CD8-positive, alpha-beta memory T cell (primary cell): ENCODE data around the gene LRBA. TPM values are rescaled to one million over a fixed set of nuclear protein-coding genes. Genes with fewer than 3 reads are reported as not detected.

ENCODE experiments used
- CTCF ChIA-PET: fragments of 350-600 bp; sonication (Branson Sonifier 250); formaldehyde crosslinking; loops from one replicate; lab custom pipeline; 2021; ENCODE audit warnings: antibody characterized with exemption; lab: Charles Lee
- POLR2A ChIA-PET: fragments of 350-600 bp; sonication (Branson Sonifier 250); formaldehyde crosslinking; loops from one replicate; lab custom pipeline; 2021; ENCODE audit warnings: antibody characterized with exemption; lab: Charles Lee
- DNase-seq, 5 donors: peaks; one replicate each; pipeline versions ENCODE4 v3.0.0 to v3.0.0-alpha.2; 2020 to 2022; ENCODE audit warnings: mixed read lengths in 1 of 5
- H3K27ac ChIP-seq: one replicate; pipeline ENCODE4 v1.7.0; 2013; ENCODE audit warnings: low read depth, mild to moderate bottlenecking, low read length, moderate library complexity
- H3K27me3 ChIP-seq: 2 replicates; pipeline ENCODE4 v1.7.0; 2013; ENCODE audit warnings: low read length, mild to moderate bottlenecking; ENCODE audit not compliant: insufficient read depth, poor library complexity, severe bottlenecking
- H3K36me3 ChIP-seq: 2 replicates; pipeline ENCODE4 v1.7.0; 2013; ENCODE audit warnings: mild to moderate bottlenecking, low read length, moderate library complexity; ENCODE audit not compliant: insufficient read depth
- H3K4me1 ChIP-seq: 2 replicates; pipeline ENCODE4 v1.7.0; 2013; ENCODE audit warnings: mild to moderate bottlenecking, low read length, moderate library complexity; ENCODE audit not compliant: insufficient read depth
- H3K4me3 ChIP-seq: 2 replicates; pipeline ENCODE4 v1.7.0; 2013; ENCODE audit warnings: mild to moderate bottlenecking, low read length
- H3K9me3 ChIP-seq: 2 replicates; pipeline ENCODE4 v1.7.0; 2013; ENCODE audit warnings: mild to moderate bottlenecking, low read length
- H3K27ac Mint-ChIP-seq, 8 donors: one replicate each; pipeline ENCODE4 v1.8.0; 2020 to 2021; ENCODE audit warnings: mixed read lengths in 8 of 8, mild to moderate bottlenecking in 6 of 8, inconsistent platforms in 3 of 8, moderate library complexity in 3 of 8
- H3K27me3 Mint-ChIP-seq, 2 donors: one replicate each; pipeline ENCODE4 v1.8.0; 2020 to 2021; ENCODE audit warnings: mixed read lengths in 2 of 2, mild to moderate bottlenecking in 1 of 2, moderate library complexity in 1 of 2
- H3K36me3 Mint-ChIP-seq, 3 donors: one replicate each; pipeline ENCODE4 v1.8.0; 2020 to 2021; ENCODE audit warnings: mixed read lengths in 3 of 3, inconsistent platforms in 1 of 3, mild to moderate bottlenecking in 1 of 3
- H3K4me1 Mint-ChIP-seq, 3 donors: one replicate each; pipeline ENCODE4 v1.8.0; 2020 to 2021; ENCODE audit warnings: mixed read lengths in 3 of 3, inconsistent platforms in 1 of 3, mild to moderate bottlenecking in 1 of 3
- H3K4me3 Mint-ChIP-seq, 7 donors: one replicate each; pipeline ENCODE4 v1.8.0; 2020 to 2021; ENCODE audit warnings: mixed read lengths in 7 of 7, mild to moderate bottlenecking in 6 of 7, moderate library complexity in 4 of 7, inconsistent platforms in 2 of 7
- H3K9me3 Mint-ChIP-seq, 5 donors: one replicate each; pipeline ENCODE4 v1.8.0; 2020 to 2022; ENCODE audit warnings: mixed read lengths in 5 of 5, mild to moderate bottlenecking in 3 of 5, moderate library complexity in 2 of 5, inconsistent platforms in 1 of 5
- polyA plus RNA-seq: library from polyadenylated mRNA; unstranded; fragments of 300-500 nt; fragmentation: Illumina TruSeq; gene quantifications from one replicate; pipeline ENCODE4 v1.2.3, GENCODE V29; 2021
- total RNA-seq, 2 experiments: library from RNA; stranded (reverse); gene quantifications; one replicate each; pipeline ENCODE4 v1.2.3, GENCODE V29; 2021

LRBA gene
- total and polyA plus RNA-seq, 3 experiments from 2014 or later: 25.9 to 61.9 (median 56.4) TPM

- CTCF ChIA-PET: interaction anchor here (1.6 kb wide), 1 partner anchor 11 kb away, joined by 7 read pairs; no protein-coding TSS in a partner anchor
- Histone ChIP-seq H3K27ac (no peak overlapping the region), H3K4me3 (no peak overlapping the region), H3K27me3 (no peaks in the 10 kb centered on the region), H3K36me3 (peaks cover 4% of the 10 kb centered on the region), H3K4me1 (no peaks in the 10 kb centered on the region), H3K9me3 (no peaks in the 10 kb centered on the region)
- H3K4me3 Mint-ChIP-seq: no peak overlapping the region
- H3K27ac Mint-ChIP-seq: peak overlapping the region in 3 of 8 donors; percentile 35 to 84 (median 36)
- H3K4me1 Mint-ChIP-seq: no peaks in the 10 kb centered on the region
- H3K27me3 Mint-ChIP-seq: no peaks in the 10 kb centered on the region
- no peaks in the 10 kb centered on the region for H3K9me3 Mint-ChIP-seq
- POLR2A ChIA-PET: no interaction called here
- H3K36me3 Mint-ChIP-seq: peaks cover 6 to 37% (median 14%) of the 10 kb centered on the region in 3 donors
- DNase-seq: no peak
Measured at GRCh38 chr4:150855981-150856510, 159.0 kb downstream of the LRBA start.

- ChIA-PET POLR2A (no interaction called here), CTCF (no interaction called here)
- Histone ChIP-seq H3K4me1 (no peaks in the 10 kb centered on the region), H3K27me3 (no peaks in the 10 kb centered on the region), H3K4me3 (no peak overlapping the region), H3K27ac (no peak overlapping the region), H3K9me3 (no peaks in the 10 kb centered on the region), H3K36me3 (peaks cover 4% of the 10 kb centered on the region)
- Mint-ChIP-seq H3K36me3 (peaks cover 8 to 49% (median 19%) of the 10 kb centered on the region in 3 donors), H3K9me3 (no peaks in the 10 kb centered on the region), H3K27me3 (no peaks in the 10 kb centered on the region), H3K4me3 (no peak overlapping the region), H3K27ac (peak overlapping the region in 3 of 8 donors; percentile 2 to 44 (median 37)), H3K4me1 (no peaks in the 10 kb centered on the region)
- DNase-seq: no peak
Measured at GRCh38 chr4:150854600-150854999, 160.5 kb downstream of the LRBA start.

- no peak for DNase-seq
- Histone ChIP-seq H3K9me3 (no peaks in the 10 kb centered on the region), H3K36me3 (peaks cover 9% of the 10 kb centered on the region), H3K27ac (no peak overlapping the region), H3K4me1 (no peaks in the 10 kb centered on the region), H3K4me3 (no peak overlapping the region), H3K27me3 (no peaks in the 10 kb centered on the region)
- Mint-ChIP-seq H3K27me3 (no peaks in the 10 kb centered on the region), H3K4me3 (no peak overlapping the region), H3K27ac (no peak overlapping the region), H3K36me3 (peaks cover 14 to 54% (median 21%) of the 10 kb centered on the region in 3 donors), H3K4me1 (no peaks in the 10 kb centered on the region), H3K9me3 (no peaks in the 10 kb centered on the region)
- ChIA-PET POLR2A (no interaction called here), CTCF (no interaction called here)
Measured at GRCh38 chr4:150853882-150854281, 161.2 kb downstream of the LRBA start.

- no peaks in the 10 kb centered on the region for H3K4me1 ChIP-seq
- DNase-seq: no peak
- ChIA-PET CTCF (no interaction called here), POLR2A (no interaction called here)
- Mint-ChIP-seq H3K36me3 (peaks cover 14 to 64% (median 26%) of the 10 kb centered on the region in 3 donors), H3K9me3 (no peaks in the 10 kb centered on the region), H3K4me1 (no peaks in the 10 kb centered on the region), H3K27ac (peak overlapping the region in 1 of 8 donors; percentile 68), H3K4me3 (no peak overlapping the region), H3K27me3 (no peaks in the 10 kb centered on the region)
- H3K27ac ChIP-seq: no peak overlapping the region
- no peaks in the 10 kb centered on the region for H3K27me3 ChIP-seq
- no peaks in the 10 kb centered on the region for H3K9me3 ChIP-seq
- no peak overlapping the region for H3K4me3 ChIP-seq
- peaks cover 9% of the 10 kb centered on the region for H3K36me3 ChIP-seq
Measured at GRCh38 chr4:150852216-150852615, 162.9 kb downstream of the LRBA start.

- Histone ChIP-seq H3K27ac (no peak overlapping the region), H3K4me3 (no peak overlapping the region), H3K4me1 (no peaks in the 10 kb centered on the region), H3K9me3 (no peaks in the 10 kb centered on the region), H3K27me3 (no peaks in the 10 kb centered on the region), H3K36me3 (peaks cover 15% of the 10 kb centered on the region)
- Mint-ChIP-seq H3K27ac (no peak overlapping the region), H3K4me1 (no peaks in the 10 kb centered on the region), H3K27me3 (no peaks in the 10 kb centered on the region), H3K4me3 (no peak overlapping the region), H3K36me3 (peaks cover 23 to 76% (median 38%) of the 10 kb centered on the region in 3 donors), H3K9me3 (no peaks in the 10 kb centered on the region)
- ChIA-PET CTCF (no interaction called here), POLR2A (no interaction called here)
- DNase-seq: no peak
Measured at GRCh38 chr4:150849016-150849415, 166.1 kb downstream of the LRBA start.

GRCh38 chr4:150828159-150828558 lies 186.9 kb downstream of the LRBA start:
- Histone ChIP-seq H3K36me3 (no peaks in the 10 kb centered on the region), H3K27me3 (no peaks in the 10 kb centered on the region), H3K9me3 (no peaks in the 10 kb centered on the region), H3K4me3 (peak overlapping the region; percentile 25), H3K27ac (peak overlapping the region; percentile 41), H3K4me1 (no peaks in the 10 kb centered on the region)
- no peaks in the 10 kb centered on the region for H3K27me3 Mint-ChIP-seq
- no peaks in the 10 kb centered on the region for H3K9me3 Mint-ChIP-seq
- peaks cover 49 to 77% (median 68%) of the 10 kb centered on the region in 3 donors for H3K4me1 Mint-ChIP-seq
- DNase-seq: peak; percentile 1 to 79 (median 54)
- peak overlapping the region; percentile 69 to 98 (median 94) for H3K27ac Mint-ChIP-seq
- ChIA-PET POLR2A (interaction anchor here (1.0 kb wide), 1 partner anchor 39 kb away, joined by 3 read pairs; no protein-coding TSS in a partner anchor), CTCF (interaction anchor here (1.3 to 2.2 kb wide), 5 partner anchors 10 to 53 kb away, joined by 3 to 15 read pairs (median 6); no protein-coding TSS in a partner anchor)
- H3K36me3 Mint-ChIP-seq: peaks cover 14 to 31% (median 17%) of the 10 kb centered on the region in 3 donors
- peak overlapping the region; percentile 82 to 93 (median 86) for H3K4me3 Mint-ChIP-seq

GRCh38 chr4:150827226-150827625 lies 187.9 kb downstream of the LRBA start:
- Histone ChIP-seq H3K27me3 (no peaks in the 10 kb centered on the region), H3K4me1 (no peaks in the 10 kb centered on the region), H3K4me3 (no peak overlapping the region), H3K36me3 (no peaks in the 10 kb centered on the region), H3K27ac (no peak overlapping the region), H3K9me3 (no peaks in the 10 kb centered on the region)
- Mint-ChIP-seq H3K27me3 (no peaks in the 10 kb centered on the region), H3K36me3 (peaks cover 14 to 31% (median 17%) of the 10 kb centered on the region in 3 donors), H3K4me3 (peak overlapping the region; percentile 82 to 93 (median 86)), H3K9me3 (no peaks in the 10 kb centered on the region), H3K27ac (peak overlapping the region; percentile 69 to 98 (median 86)), H3K4me1 (peaks cover 49 to 81% (median 72%) of the 10 kb centered on the region in 3 donors)
- POLR2A ChIA-PET: no interaction called here
- CTCF ChIA-PET: interaction anchor here (1.3 to 2.2 kb wide), 4 partner anchors 9 to 54 kb away, joined by 3 to 15 read pairs (median 10); no protein-coding TSS in a partner anchor
- peak in 1 of 5 donors; percentile 4 for DNase-seq

- Mint-ChIP-seq H3K4me3 (peak overlapping the region; percentile 81 to 90 (median 86)), H3K27me3 (no peaks in the 10 kb centered on the region), H3K36me3 (peaks cover 14 to 33% (median 17%) of the 10 kb centered on the region in 3 donors), H3K4me1 (peaks cover 52 to 88% (median 79%) of the 10 kb centered on the region in 3 donors), H3K27ac (peak overlapping the region; percentile 48 to 95 (median 80)), H3K9me3 (no peaks in the 10 kb centered on the region)
- POLR2A ChIA-PET: no interaction called here
- Histone ChIP-seq H3K4me1 (no peaks in the 10 kb centered on the region), H3K4me3 (no peak overlapping the region), H3K27ac (no peak overlapping the region), H3K36me3 (no peaks in the 10 kb centered on the region), H3K9me3 (no peaks in the 10 kb centered on the region), H3K27me3 (no peaks in the 10 kb centered on the region)
- CTCF ChIA-PET: interaction anchor here (1.3 kb wide), 1 partner anchor 8 kb away, joined by 3 read pairs; no protein-coding TSS in a partner anchor
- DNase-seq: no peak
Measured at GRCh38 chr4:150826306-150826705, 188.8 kb downstream of the LRBA start.
